ENCODE data around the gene EIF2B2.

EIF2B2 gene

GRCh38 chr14:75044322-75044721, 41.6 kb downstream of the EIF2B2 start:
- ATAC-seq (replicated peaks; ENCODE audit: extremely low read depth, poor library complexity, severe bottlenecking) (no peak), DNase-seq (ENCODE audit: low spot score in 2 of 2) (no peak)
- no peaks in the 10 kb centered on the region for H3K9me3 Mint-ChIP-seq
- H3K4me1 Mint-ChIP-seq, result peaks cover 40% of the 10 kb centered on the region
- H3K4me3 Mint-ChIP-seq, result no peak overlapping the region
- peaks cover 9% of the 10 kb centered on the region for H3K36me3 Mint-ChIP-seq (ENCODE audit: insufficient read depth)
- no peaks in the 10 kb centered on the region for H3K27me3 Mint-ChIP-seq
- H3K27ac Mint-ChIP-seq (ENCODE audit: low read depth), result no peak overlapping the region

- no peaks in the 10 kb centered on the region for H3K9me3 Mint-ChIP-seq
- H3K27me3 Mint-ChIP-seq, result no peaks in the 10 kb centered on the region
- H3K27ac Mint-ChIP-seq (ENCODE audit: low read depth), result no peak overlapping the region
- H3K36me3 Mint-ChIP-seq (ENCODE audit: insufficient read depth), result peaks cover 11% of the 10 kb centered on the region
- H3K4me1 Mint-ChIP-seq, result peaks cover 41% of the 10 kb centered on the region
- DNase-seq (ENCODE audit: low spot score in 2 of 2), result no peak
- no peak overlapping the region for H3K4me3 Mint-ChIP-seq
- no peak for ATAC-seq (replicated peaks; ENCODE audit: extremely low read depth, poor library complexity, severe bottlenecking)
These were observed 42.0 kb downstream of the EIF2B2 start for GRCh38 chr14:75044752-75045151.

DNA sequence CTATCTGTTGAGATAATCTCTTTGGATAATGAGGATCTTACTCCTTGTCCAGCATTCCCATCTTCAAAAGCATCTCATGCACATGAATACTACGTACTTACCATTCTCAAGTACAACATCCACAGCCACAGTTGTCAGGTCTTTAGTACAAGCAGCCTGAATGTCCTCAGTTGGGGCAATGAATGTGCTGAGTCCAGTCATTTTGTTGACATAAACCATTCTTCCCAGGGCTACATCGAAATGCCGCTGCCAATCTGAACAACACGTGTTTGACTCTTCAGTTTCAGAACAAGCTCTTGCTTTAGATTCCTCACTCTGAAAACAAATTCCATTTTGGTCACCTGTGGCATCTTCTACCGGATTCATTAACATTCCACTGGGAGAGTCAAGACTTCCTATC, 43.6 kb downstream of the EIF2B2 start:
- Mint-ChIP-seq H3K4me3 (no peak overlapping the region), H3K36me3 (ENCODE audit: insufficient read depth) (peaks cover 17% of the 10 kb centered on the region), H3K27ac (ENCODE audit: low read depth) (no peak overlapping the region), H3K4me1 (peaks cover 51% of the 10 kb centered on the region), H3K27me3 (no peaks in the 10 kb centered on the region), H3K9me3 (no peaks in the 10 kb centered on the region)
- DNase-seq (ENCODE audit: low spot score in 2 of 2) (no peak), ATAC-seq (replicated peaks; ENCODE audit: extremely low read depth, poor library complexity, severe bottlenecking) (no peak)

DNA sequence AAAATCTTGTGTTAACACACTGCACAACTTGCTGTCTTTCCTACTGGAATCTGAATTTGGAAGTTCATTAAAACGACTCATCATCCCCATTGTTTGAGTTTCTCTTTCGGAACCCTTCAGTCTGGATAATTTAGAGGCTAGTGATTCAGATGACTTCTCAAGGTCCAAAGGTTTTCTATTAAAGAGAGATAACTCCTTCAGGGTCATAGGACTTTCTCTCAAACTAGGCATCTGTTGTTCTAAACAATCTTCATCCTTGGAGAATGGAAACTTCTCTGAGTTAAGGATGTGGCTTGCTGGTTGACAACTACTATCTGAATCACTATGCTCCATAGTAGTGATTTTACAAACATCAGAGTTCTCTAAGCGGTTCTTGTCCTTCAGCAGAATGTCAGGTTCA, 44.2 kb downstream of the EIF2B2 start:
- no peaks in the 10 kb centered on the region for H3K27me3 Mint-ChIP-seq
- H3K27ac Mint-ChIP-seq (ENCODE audit: low read depth), result no peak overlapping the region
- no peak overlapping the region for H3K4me3 Mint-ChIP-seq
- ATAC-seq (replicated peaks; ENCODE audit: extremely low read depth, poor library complexity, severe bottlenecking) (no peak), DNase-seq (ENCODE audit: low spot score in 2 of 2) (no peak)
- peaks cover 20% of the 10 kb centered on the region for H3K36me3 Mint-ChIP-seq (ENCODE audit: insufficient read depth)
- H3K9me3 Mint-ChIP-seq, result no peaks in the 10 kb centered on the region
- peaks cover 51% of the 10 kb centered on the region for H3K4me1 Mint-ChIP-seq

- peaks cover 51% of the 10 kb centered on the region for H3K4me1 Mint-ChIP-seq
- no peak overlapping the region for H3K27ac Mint-ChIP-seq (ENCODE audit: low read depth)
- H3K9me3 Mint-ChIP-seq, result no peaks in the 10 kb centered on the region
- H3K36me3 Mint-ChIP-seq (ENCODE audit: insufficient read depth), result peaks cover 20% of the 10 kb centered on the region
- DNase-seq (ENCODE audit: low spot score in 2 of 2) (no peak), ATAC-seq (replicated peaks; ENCODE audit: extremely low read depth, poor library complexity, severe bottlenecking) (no peak)
- no peaks in the 10 kb centered on the region for H3K27me3 Mint-ChIP-seq
- no peak overlapping the region for H3K4me3 Mint-ChIP-seq
These were observed 44.8 kb downstream of the EIF2B2 start for GRCh38 chr14:75047506-75047905.

DNA sequence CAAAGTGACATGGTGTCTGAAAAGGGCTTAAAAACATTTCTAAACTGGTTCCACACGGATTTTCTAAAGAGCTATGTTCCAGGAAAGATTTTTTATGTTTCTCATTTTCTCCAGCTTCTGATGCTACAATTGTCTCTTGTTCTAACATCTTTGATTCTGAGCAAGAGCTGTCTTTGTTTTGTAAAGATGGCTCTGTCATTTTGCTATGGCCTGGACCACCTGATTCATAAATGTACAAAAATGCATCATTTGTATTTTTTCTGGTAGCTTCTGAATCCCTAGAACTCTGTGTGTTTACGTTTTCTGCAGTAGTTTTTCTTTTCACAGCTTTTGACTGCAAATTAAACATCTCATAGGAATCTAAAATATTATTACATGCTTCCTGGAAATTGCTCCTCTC, 45.4 kb downstream of the EIF2B2 start:
- DNase-seq (ENCODE audit: low spot score in 2 of 2) (no peak), ATAC-seq (replicated peaks; ENCODE audit: extremely low read depth, poor library complexity, severe bottlenecking) (no peak)
- H3K4me1 Mint-ChIP-seq, result peaks cover 50% of the 10 kb centered on the region
- H3K36me3 Mint-ChIP-seq (ENCODE audit: insufficient read depth), result peaks cover 21% of the 10 kb centered on the region
- no peaks in the 10 kb centered on the region for H3K27me3 Mint-ChIP-seq
- no peaks in the 10 kb centered on the region for H3K9me3 Mint-ChIP-seq
- H3K4me3 Mint-ChIP-seq, result no peak overlapping the region
- no peak overlapping the region for H3K27ac Mint-ChIP-seq (ENCODE audit: low read depth)

GRCh38 chr14:75049136-75049535, 46.4 kb downstream of the EIF2B2 start:
- Mint-ChIP-seq H3K27me3 (no peaks in the 10 kb centered on the region), H3K36me3 (ENCODE audit: insufficient read depth) (peaks cover 21% of the 10 kb centered on the region), H3K4me3 (no peak overlapping the region), H3K9me3 (no peaks in the 10 kb centered on the region), H3K27ac (ENCODE audit: low read depth) (no peak overlapping the region), H3K4me1 (peaks cover 46% of the 10 kb centered on the region)
- DNase-seq (ENCODE audit: low spot score in 2 of 2) (no peak), ATAC-seq (replicated peaks; ENCODE audit: extremely low read depth, poor library complexity, severe bottlenecking) (no peak)

- peaks cover 40% of the 10 kb centered on the region for H3K4me1 Mint-ChIP-seq
- H3K27ac Mint-ChIP-seq (ENCODE audit: low read depth), result peak overlapping the region; percentile 98
- H3K4me3 Mint-ChIP-seq, result peak overlapping the region; percentile 88
- ATAC-seq (replicated peaks; ENCODE audit: extremely low read depth, poor library complexity, severe bottlenecking), result no peak
- no peak for DNase-seq (ENCODE audit: low spot score in 2 of 2)
- H3K36me3 Mint-ChIP-seq (ENCODE audit: insufficient read depth), result peaks cover 18% of the 10 kb centered on the region
- no peaks in the 10 kb centered on the region for H3K27me3 Mint-ChIP-seq
- H3K9me3 Mint-ChIP-seq, result no peaks in the 10 kb centered on the region
These were observed 47.0 kb downstream of the EIF2B2 start for GRCh38 chr14:75049731-75050201.

- ATAC-seq (replicated peaks; ENCODE audit: extremely low read depth, poor library complexity, severe bottlenecking) (peak; percentile 79), DNase-seq (ENCODE audit: low spot score in 2 of 2) (peak; percentile 65 to 67)
- Mint-ChIP-seq H3K4me1 (peaks cover 32% of the 10 kb centered on the region), H3K4me3 (peak within 1 kb of the TSS; percentile 88), H3K9me3 (no peaks in the 10 kb centered on the region), H3K36me3 (ENCODE audit: insufficient read depth) (peaks cover 18% of the 10 kb centered on the region), H3K27me3 (no peaks in the 10 kb centered on the region), H3K27ac (ENCODE audit: low read depth) (peak within 1 kb of the TSS; percentile 98)
These were observed 48.3 kb downstream of the EIF2B2 start, which contains the start of gene MLH3 for GRCh38 chr14:75050852-75051555. Gene MLH3, minus strand, starts transcription at chr14:75051467. Its CDS starts 1,812 bp downstream, at chr14:75049655.

- Mint-ChIP-seq H3K4me1 (peaks cover 29% of the 10 kb centered on the region), H3K9me3 (no peaks in the 10 kb centered on the region), H3K27ac (ENCODE audit: low read depth) (peak overlapping the region; percentile 98), H3K36me3 (ENCODE audit: insufficient read depth) (peaks cover 18% of the 10 kb centered on the region), H3K27me3 (no peaks in the 10 kb centered on the region), H3K4me3 (peak overlapping the region; percentile 88)
- no peak for DNase-seq (ENCODE audit: low spot score in 2 of 2)
- ATAC-seq (replicated peaks; ENCODE audit: extremely low read depth, poor library complexity, severe bottlenecking), result no peak
These were observed 48.8 kb downstream of the EIF2B2 start for GRCh38 chr14:75051556-75051899.

GRCh38 chr14:75053396-75054291, 50.9 kb downstream of the EIF2B2 start:
- H3K4me3 Mint-ChIP-seq, result no peak overlapping the region
- no peaks in the 10 kb centered on the region for H3K27me3 Mint-ChIP-seq
- no peaks in the 10 kb centered on the region for H3K9me3 Mint-ChIP-seq
- ATAC-seq (replicated peaks; ENCODE audit: extremely low read depth, poor library complexity, severe bottlenecking) (no peak), DNase-seq (ENCODE audit: low spot score in 2 of 2) (no peak)
- H3K36me3 Mint-ChIP-seq (ENCODE audit: insufficient read depth), result peaks cover 18% of the 10 kb centered on the region
- peak overlapping the region; percentile 98 for H3K27ac Mint-ChIP-seq (ENCODE audit: low read depth)
- peaks cover 18% of the 10 kb centered on the region for H3K4me1 Mint-ChIP-seq

GRCh38 chr14:75054421-75054820, 51.7 kb downstream of the EIF2B2 start:
- H3K36me3 Mint-ChIP-seq (ENCODE audit: insufficient read depth), result peaks cover 19% of the 10 kb centered on the region
- H3K4me3 Mint-ChIP-seq, result no peak overlapping the region
- ATAC-seq (replicated peaks; ENCODE audit: extremely low read depth, poor library complexity, severe bottlenecking) (no peak), DNase-seq (ENCODE audit: low spot score in 2 of 2) (no peak)
- no peaks in the 10 kb centered on the region for H3K27me3 Mint-ChIP-seq
- no peaks in the 10 kb centered on the region for H3K9me3 Mint-ChIP-seq
- no peak overlapping the region for H3K27ac Mint-ChIP-seq (ENCODE audit: low read depth)
- peaks cover 17% of the 10 kb centered on the region for H3K4me1 Mint-ChIP-seq

DNA sequence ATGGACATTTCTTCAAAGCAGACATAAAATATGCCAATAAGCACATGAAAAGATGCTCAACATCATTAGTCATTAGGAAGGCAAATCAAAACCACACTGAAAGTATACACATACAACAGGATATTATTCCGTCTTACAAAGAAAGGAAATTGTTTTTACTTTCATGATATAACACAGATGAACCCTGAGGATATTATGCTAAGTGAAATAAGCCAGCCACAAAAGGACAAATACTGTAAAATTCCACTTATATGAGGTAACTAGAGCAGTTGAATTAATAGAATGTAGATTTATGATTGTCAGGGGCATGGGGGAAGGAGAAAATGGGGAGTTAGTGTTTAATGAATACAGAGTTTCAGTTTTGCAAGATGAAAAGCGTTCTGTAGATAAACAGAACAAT, 56.9 kb downstream of the EIF2B2 start:
- peaks cover 29% of the 10 kb centered on the region for H3K4me1 Mint-ChIP-seq
- DNase-seq (ENCODE audit: low spot score in 2 of 2) (no peak), ATAC-seq (replicated peaks; ENCODE audit: extremely low read depth, poor library complexity, severe bottlenecking) (no peak)
- H3K27me3 Mint-ChIP-seq, result no peaks in the 10 kb centered on the region
- no peaks in the 10 kb centered on the region for H3K9me3 Mint-ChIP-seq
- no peak overlapping the region for H3K27ac Mint-ChIP-seq (ENCODE audit: low read depth)
- H3K36me3 Mint-ChIP-seq (ENCODE audit: insufficient read depth), result peaks cover 11% of the 10 kb centered on the region
- no peak overlapping the region for H3K4me3 Mint-ChIP-seq

Measured in central memory CD8-positive, alpha-beta T cell (primary cell).